Testis (tissue), 2 donors: Measurements from ENCODE around the gene SCARB1.

Source experiments
- POLR2A ChIP-seq: fragments of 450-650 bp; IDR thresholded peaks from one replicate; pipeline ENCODE4 v1.6.1; 2017; ENCODE audit warnings: antibody characterized with exemption, mild to moderate bottlenecking, moderate library complexity
- TF ChIP-seq, protein P1 (sequence below), 3 experiments: fragments of 450-650 bp in 2 of 3; fragments of 200-600 bp in 1 of 3; sonication (generic) in 1 of 3; IDR thresholded peaks; one replicate each; pipeline ENCODE4 v1.5.1; 2016 to 2019; ENCODE audit warnings: antibody characterized with exemption in 3 of 3, mild to moderate bottlenecking in 2 of 3, moderate library complexity in 1 of 3

DNA sequence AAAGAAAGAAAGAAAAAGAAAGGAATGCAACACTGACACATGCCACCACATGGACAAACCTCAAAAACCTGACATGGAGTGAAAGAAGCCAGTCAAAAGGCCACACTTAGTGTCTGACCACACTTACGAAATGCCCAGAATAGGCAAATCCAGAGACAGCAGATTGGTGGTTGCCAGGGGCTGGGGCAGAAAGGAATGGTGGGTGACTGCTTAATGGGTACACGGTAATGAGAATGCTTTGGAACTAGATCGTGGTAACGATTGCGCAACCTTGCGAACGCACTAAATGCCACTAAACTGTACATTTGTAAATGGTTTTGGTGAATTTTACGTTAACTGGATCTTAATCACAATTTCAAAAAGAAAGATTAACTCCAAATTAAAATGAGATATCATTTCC lies 39.5 kb downstream of the SCARB1 start:
- TF ChIP-seq, protein P1, sequence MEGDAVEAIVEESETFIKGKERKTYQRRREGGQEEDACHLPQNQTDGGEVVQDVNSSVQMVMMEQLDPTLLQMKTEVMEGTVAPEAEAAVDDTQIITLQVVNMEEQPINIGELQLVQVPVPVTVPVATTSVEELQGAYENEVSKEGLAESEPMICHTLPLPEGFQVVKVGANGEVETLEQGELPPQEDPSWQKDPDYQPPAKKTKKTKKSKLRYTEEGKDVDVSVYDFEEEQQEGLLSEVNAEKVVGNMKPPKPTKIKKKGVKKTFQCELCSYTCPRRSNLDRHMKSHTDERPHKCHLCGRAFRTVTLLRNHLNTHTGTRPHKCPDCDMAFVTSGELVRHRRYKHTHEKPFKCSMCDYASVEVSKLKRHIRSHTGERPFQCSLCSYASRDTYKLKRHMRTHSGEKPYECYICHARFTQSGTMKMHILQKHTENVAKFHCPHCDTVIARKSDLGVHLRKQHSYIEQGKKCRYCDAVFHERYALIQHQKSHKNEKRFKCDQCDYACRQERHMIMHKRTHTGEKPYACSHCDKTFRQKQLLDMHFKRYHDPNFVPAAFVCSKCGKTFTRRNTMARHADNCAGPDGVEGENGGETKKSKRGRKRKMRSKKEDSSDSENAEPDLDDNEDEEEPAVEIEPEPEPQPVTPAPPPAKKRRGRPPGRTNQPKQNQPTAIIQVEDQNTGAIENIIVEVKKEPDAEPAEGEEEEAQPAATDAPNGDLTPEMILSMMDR (IDR thresholded peaks at IDR 0.05) = no peak
- no peak for TF ChIP-seq POLR2A
